Measurements from ENCODE around the gene NDUFB4.

NDUFB4 gene

GRCh38 chr3:120554812-120555606 lies 41.1 kb upstream of the NDUFB4 start:
- H3K27me3 ChIP-seq (ENCODE audit: insufficient read depth, low read length, poor library complexity, severe bottlenecking) = no peaks in the 10 kb centered on the region

GRCh38 chr3:120555657-120556509 lies 40.3 kb upstream of the NDUFB4 start:
- H3K4me3 ChIP-seq (ENCODE audit: low read length, poor library complexity, severe bottlenecking) = no peak overlapping the region
- no peaks in the 10 kb centered on the region for H3K79me2 ChIP-seq (ENCODE audit: insufficient read depth, low read length)
- H3K9me3 ChIP-seq (ENCODE audit: insufficient read depth, low read depth, low read length) = no peaks in the 10 kb centered on the region
- peaks cover 6% of the 10 kb centered on the region for H3K4me1 ChIP-seq (ENCODE audit: insufficient read depth, low read length, poor library complexity, severe bottlenecking)
- H4K20me1 ChIP-seq (ENCODE audit: insufficient read depth, low read length, poor library complexity, severe bottlenecking) = no peaks in the 10 kb centered on the region
- no peaks in the 10 kb centered on the region for H3K27me3 ChIP-seq (ENCODE audit: insufficient read depth, low read length, poor library complexity, severe bottlenecking)
- H3F3A ChIP-seq (ENCODE audit: low read depth) = no peaks in the 10 kb centered on the region
- H3K4me2 ChIP-seq (ENCODE audit: low read depth, low read length, poor library complexity, severe bottlenecking) = no peak overlapping the region
- no peak for TF ChIP-seq CTCF (conservative IDR thresholded peaks at IDR 0.05; ENCODE audit: low read length)
- no peak for TF ChIP-seq EZH2phosphoT487 (IDR thresholded peaks at IDR 0.05; ENCODE audit: borderline replicate concordance)
- H2AFZ ChIP-seq (ENCODE audit: low read length) = no peak overlapping the region
- no peaks in the 10 kb centered on the region for H3K9me2 ChIP-seq (replicated peaks; ENCODE audit: low read depth, low read length)
- no peak overlapping the region for H3K9ac ChIP-seq (ENCODE audit: low read depth, low read length, poor library complexity, severe bottlenecking)
- no peaks in the 10 kb centered on the region for H3K36me3 ChIP-seq (ENCODE audit: insufficient read depth, low read length)

More at GRCh38 chr3:120554812-120555606, 41.1 kb upstream of the NDUFB4 start:
- H3F3A ChIP-seq (ENCODE audit: low read depth) = no peaks in the 10 kb centered on the region
- no peak for TF ChIP-seq CTCF (conservative IDR thresholded peaks at IDR 0.05; ENCODE audit: low read length)
- no peak for TF ChIP-seq EZH2phosphoT487 (IDR thresholded peaks at IDR 0.05; ENCODE audit: borderline replicate concordance)
- no peaks in the 10 kb centered on the region for H3K9me3 ChIP-seq (ENCODE audit: insufficient read depth, low read depth, low read length)
- no peaks in the 10 kb centered on the region for H3K36me3 ChIP-seq (ENCODE audit: insufficient read depth, low read length)
- no peaks in the 10 kb centered on the region for H3K9me2 ChIP-seq (replicated peaks; ENCODE audit: low read depth, low read length)
- peaks cover 6% of the 10 kb centered on the region for H3K4me1 ChIP-seq (ENCODE audit: insufficient read depth, low read length, poor library complexity, severe bottlenecking)
- H3K4me3 ChIP-seq (ENCODE audit: low read length, poor library complexity, severe bottlenecking) = no peak overlapping the region
- no peaks in the 10 kb centered on the region for H4K20me1 ChIP-seq (ENCODE audit: insufficient read depth, low read length, poor library complexity, severe bottlenecking)
- H3K79me2 ChIP-seq (ENCODE audit: insufficient read depth, low read length) = no peaks in the 10 kb centered on the region
- no peak overlapping the region for H2AFZ ChIP-seq (ENCODE audit: low read length)
- H3K9ac ChIP-seq (ENCODE audit: low read depth, low read length, poor library complexity, severe bottlenecking) = no peak overlapping the region
- no peak overlapping the region for H3K4me2 ChIP-seq (ENCODE audit: low read depth, low read length, poor library complexity, severe bottlenecking)

DNA sequence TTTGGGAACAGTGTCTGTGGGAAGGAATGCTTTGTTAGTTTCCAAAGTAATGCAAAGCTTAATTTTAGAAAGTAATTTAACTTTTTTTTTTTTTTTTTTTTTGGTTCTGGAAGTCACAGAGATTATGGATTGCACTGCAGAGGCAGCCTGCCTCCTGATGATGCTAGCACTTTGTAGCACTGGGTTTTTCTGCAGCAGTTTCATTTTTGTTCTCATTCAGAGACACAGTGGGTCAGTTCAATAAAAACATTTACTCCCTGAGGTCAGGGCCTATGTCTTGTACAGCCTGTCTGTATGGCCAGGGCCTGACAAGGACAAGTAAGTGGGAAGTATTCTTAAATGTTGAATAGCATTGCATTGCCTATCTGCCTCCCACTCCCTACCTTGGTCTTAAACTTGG lies 39.0 kb upstream of the NDUFB4 start:
- peaks cover 6% of the 10 kb centered on the region for H3K4me1 ChIP-seq (ENCODE audit: insufficient read depth, low read length, poor library complexity, severe bottlenecking)
- H3K27me3 ChIP-seq (ENCODE audit: insufficient read depth, low read length, poor library complexity, severe bottlenecking) = no peaks in the 10 kb centered on the region
- H3K4me2 ChIP-seq (ENCODE audit: low read depth, low read length, poor library complexity, severe bottlenecking) = no peak overlapping the region
- H3K79me2 ChIP-seq (ENCODE audit: insufficient read depth, low read length) = no peaks in the 10 kb centered on the region
- TF ChIP-seq EZH2phosphoT487 (IDR thresholded peaks at IDR 0.05; ENCODE audit: borderline replicate concordance) (no peak), CTCF (conservative IDR thresholded peaks at IDR 0.05; ENCODE audit: low read length) (no peak)
- H3K4me3 ChIP-seq (ENCODE audit: low read length, poor library complexity, severe bottlenecking) = no peak overlapping the region
- H3K9ac ChIP-seq (ENCODE audit: low read depth, low read length, poor library complexity, severe bottlenecking) = no peak overlapping the region
- no peaks in the 10 kb centered on the region for H3K9me3 ChIP-seq (ENCODE audit: insufficient read depth, low read depth, low read length)
- no peaks in the 10 kb centered on the region for H3K9me2 ChIP-seq (replicated peaks; ENCODE audit: low read depth, low read length)
- H3K36me3 ChIP-seq (ENCODE audit: insufficient read depth, low read length) = no peaks in the 10 kb centered on the region
- H3F3A ChIP-seq (ENCODE audit: low read depth) = no peaks in the 10 kb centered on the region
- H2AFZ ChIP-seq (ENCODE audit: low read length) = no peak overlapping the region
- no peaks in the 10 kb centered on the region for H4K20me1 ChIP-seq (ENCODE audit: insufficient read depth, low read length, poor library complexity, severe bottlenecking)
